Muscle of back (tissue), 11 donors: ENCODE results near the gene CORO1C. TPM values are rescaled to one million over a fixed set of nuclear protein-coding genes. Genes with fewer than 3 reads are reported as not detected.
"Not testable (repeated sequence)": the region's sequence is repeated elsewhere in the genome, so short reads cannot be mapped to it uniquely, and the experiment has no call there.

Experiments used
- DNase-seq, 3 donors: peaks; one replicate each; pipeline versions ENCODE4 v3.0.0 to v3.0.0-alpha.2; 2013
- polyA plus RNA-seq, 10 donors: library from polyadenylated mRNA; unstranded; fragments of 120-200 nt; gene quantifications; one replicate each; pipeline ENCODE4 v1.2.1, GENCODE V29; 2013; ENCODE audit not compliant: insufficient read length in 10 of 10

CORO1C gene
- polyA plus RNA-seq, 10 donors = 68.2 to 108 (median 80.9) TPM

- DNase-seq = no peak
Measured at GRCh38 chr12:108619369-108620160, 111.8 kb downstream of the CORO1C start.

GRCh38 chr12:108618953-108619274 is 112.4 kb downstream of the CORO1C start:
- DNase-seq = not testable (repeated sequence)

- peak; percentile 82 to 93 (median 87) for DNase-seq
Measured at GRCh38 chr12:108618079-108618952, 113.0 kb downstream of the CORO1C start.

- DNase-seq = no peak
Measured at GRCh38 chr12:108616941-108617858, 114.1 kb downstream of the CORO1C start.

GRCh38 chr12:108616359-108616758 is 115.0 kb downstream of the CORO1C start:
- no peak for DNase-seq

GRCh38 chr12:108615918-108616317 is 115.4 kb downstream of the CORO1C start:
- no peak for DNase-seq

- no peak for DNase-seq
Measured at GRCh38 chr12:108614639-108615038, 116.7 kb downstream of the CORO1C start.

- DNase-seq = no peak
Measured at GRCh38 chr12:108614041-108614440, 117.3 kb downstream of the CORO1C start.

- DNase-seq = no peak
Measured at GRCh38 chr12:108613548-108613947, 117.8 kb downstream of the CORO1C start.

- DNase-seq = no peak
Measured at GRCh38 chr12:108612788-108613282, 118.5 kb downstream of the CORO1C start.

GRCh38 chr12:108611884-108612415 is 119.4 kb downstream of the CORO1C start:
- peak in 1 of 3 donors; percentile 80 for DNase-seq

GRCh38 chr12:108610856-108611605 is 120.3 kb downstream of the CORO1C start:
- DNase-seq = no peak

- no peak for DNase-seq
Measured at GRCh38 chr12:108610336-108610815, 120.9 kb downstream of the CORO1C start.

- DNase-seq = peak; percentile 92 to 97 (median 93)
Measured at GRCh38 chr12:108609537-108610335, 121.6 kb downstream of the CORO1C start.

- no peak for DNase-seq
Measured at GRCh38 chr12:108608616-108609015, 122.7 kb downstream of the CORO1C start.

- no peak for DNase-seq
Measured at GRCh38 chr12:108607981-108608600, 123.2 kb downstream of the CORO1C start.

GRCh38 chr12:108606492-108606891 is 124.8 kb downstream of the CORO1C start:
- DNase-seq = no peak

GRCh38 chr12:108605690-108606406 is 125.5 kb downstream of the CORO1C start:
- no peak for DNase-seq
